CD14-positive monocyte (primary cell): ENCODE data around the gene DPH7. TPM values are rescaled to one million over a fixed set of nuclear protein-coding genes. Genes with fewer than 3 reads are reported as not detected.
A peak's percentile ranks its signal among the peaks of the same experiment; 100 is the strongest.

Experiments used
- DNase-seq, 3 donors: peaks; one replicate each; pipeline ENCODE4 v3.0.0-alpha.2; 2011 to 2022
- H2AFZ ChIP-seq: 2 replicates; pipeline ENCODE4 v1.6.0; 2012; ENCODE audit warnings: mild to moderate bottlenecking, low read depth, low read length, inconsistent platforms; ENCODE audit not compliant: insufficient read depth, poor library complexity, severe bottlenecking
- H3K27ac ChIP-seq, 2 donors: 1 replicate in 1 of 2; 2 replicates in 1 of 2; pipeline ENCODE4 v1.5.1; 2012 to 2013; ENCODE audit warnings: low read length in 2 of 2, control low read depth in 1 of 2, inconsistent platforms in 1 of 2, low read depth in 1 of 2, mild to moderate bottlenecking in 1 of 2
- H3K27me3 ChIP-seq, 2 donors: one replicate each; pipeline versions ENCODE4 v1.6.0 to v1.6.1; 2011 to 2013; ENCODE audit warnings: low read length in 2 of 2; ENCODE audit not compliant: control insufficient read depth in 2 of 2, insufficient read depth in 2 of 2
- H3K36me3 ChIP-seq, 2 donors: replicated peaks in 1 of 2; 1 replicate in 1 of 2; 2 replicates in 1 of 2; pipeline versions ENCODE4 v1.5.1 to v1.6.1; 2012 to 2013; ENCODE audit warnings: low read length in 2 of 2, control low read depth in 1 of 2, inconsistent platforms in 1 of 2, mild to moderate bottlenecking in 1 of 2; ENCODE audit not compliant: insufficient read depth in 2 of 2, control insufficient read depth in 1 of 2
- H3K4me1 ChIP-seq, 2 donors: 1 replicate in 1 of 2; 2 replicates in 1 of 2; pipeline versions ENCODE4 v1.5.1 to v1.6.1; 2012 to 2013; ENCODE audit warnings: low read length in 2 of 2, control low read depth in 1 of 2, inconsistent platforms in 1 of 2, mild to moderate bottlenecking in 1 of 2, moderate library complexity in 1 of 2; ENCODE audit not compliant: insufficient read depth in 2 of 2, control insufficient read depth in 1 of 2
- H3K4me2 ChIP-seq: replicated peaks from 2 replicates; pipeline ENCODE3; 2012; ENCODE audit warnings: low read length, moderate library complexity, mild to moderate bottlenecking; ENCODE audit not compliant: poor library complexity, severe bottlenecking; ENCODE audit errors: extremely low read depth
- H3K4me3 ChIP-seq, 3 experiments: fragments of 200-600 bp in 1 of 3; sonication (generic) in 1 of 3; replicated peaks in 1 of 3; 1 replicate in 2 of 3; 2 replicates in 1 of 3; pipeline ENCODE4 v1.5.1; 2011 to 2013; ENCODE audit warnings: low read length in 3 of 3, mild to moderate bottlenecking in 3 of 3, control low read depth in 2 of 3, low read depth in 2 of 3, inconsistent platforms in 1 of 3, moderate library complexity in 1 of 3
- H3K79me2 ChIP-seq: 2 replicates; pipeline ENCODE4 v1.6.0; 2012; ENCODE audit warnings: mild to moderate bottlenecking, control low read depth, inconsistent platforms, low read length, moderate library complexity; ENCODE audit not compliant: insufficient read depth
- H3K9ac ChIP-seq: 2 replicates; pipeline ENCODE4 v1.6.0; 2017; ENCODE audit warnings: low read length, mild to moderate bottlenecking; ENCODE audit not compliant: insufficient read depth, poor library complexity, severe bottlenecking
- H3K9me3 ChIP-seq, 2 donors: replicated peaks in 1 of 2; 1 replicate in 1 of 2; 2 replicates in 1 of 2; pipeline versions ENCODE4 v1.5.1 to v1.6.1; 2012 to 2013; ENCODE audit warnings: low read length in 2 of 2, control low read depth in 1 of 2; ENCODE audit not compliant: control insufficient read depth in 1 of 2, insufficient read depth in 1 of 2
- H4K20me1 ChIP-seq: 2 replicates; pipeline ENCODE4 v1.6.0; 2012; ENCODE audit warnings: mild to moderate bottlenecking, low read length, control low read depth, moderate library complexity; ENCODE audit not compliant: insufficient read depth
- H3K27ac Mint-ChIP-seq, 7 donors: one replicate each; pipeline ENCODE4 v1.8.0; 2020; ENCODE audit warnings: mild to moderate bottlenecking in 7 of 7, mixed read lengths in 7 of 7, moderate library complexity in 6 of 7, inconsistent platforms in 2 of 7
- H3K27me3 Mint-ChIP-seq, 3 donors: one replicate each; pipeline ENCODE4 v1.8.0; 2021 to 2022; ENCODE audit warnings: low read depth in 3 of 3, mild to moderate bottlenecking in 3 of 3, mixed read lengths in 3 of 3, moderate library complexity in 3 of 3, inconsistent platforms in 1 of 3
- H3K36me3 Mint-ChIP-seq, 2 donors: one replicate each; pipeline ENCODE4 v1.8.0; 2020; ENCODE audit warnings: mixed read lengths in 2 of 2, inconsistent platforms in 1 of 2, mild to moderate bottlenecking in 1 of 2
- H3K4me1 Mint-ChIP-seq: one replicate; pipeline ENCODE4 v1.8.0; 2020; ENCODE audit warnings: mild to moderate bottlenecking, mixed read lengths
- H3K4me3 Mint-ChIP-seq, 2 donors: one replicate each; pipeline ENCODE4 v1.8.0; 2020; ENCODE audit warnings: mild to moderate bottlenecking in 2 of 2, mixed read lengths in 2 of 2, moderate library complexity in 1 of 2
- H3K9me3 Mint-ChIP-seq, 7 donors: one replicate each; pipeline ENCODE4 v1.8.0; 2020 to 2022; ENCODE audit warnings: mixed read lengths in 7 of 7, mild to moderate bottlenecking in 6 of 7, moderate library complexity in 6 of 7, inconsistent platforms in 2 of 7
- CTCF ChIP-seq: fragments of 200-600 bp; IDR thresholded peaks from one replicate; pipeline ENCODE4 v1.8.0; 2022; ENCODE audit warnings: antibody characterized with exemption, mild to moderate bottlenecking
- WGBS: methylation state at CpG from one replicate; pipeline ENCODE4 v1.1.5; 2013; ENCODE audit warnings: missing lambda C conversion rate; ENCODE audit not compliant: insufficient coverage; 5-methylcytosine and 5-hydroxymethylcytosine counted together
- intact Hi-C, 2 donors: fragments of 100-400 bp; cut with micrococcal nuclease; formaldehyde crosslinking; loops; one replicate each; pipeline versions ENCODE4 v1.15.0 to v1.15.1; 2023
- polyA plus RNA-seq, 3 donors: library from polyadenylated mRNA; depleted of rRNA in 1 of 3; unstranded in 2 of 3; stranded (reverse) in 1 of 3; fragments of 300-500 nt in 2 of 3; fragments of >200 nt in 1 of 3; fragmentation: Illumina TruSeq in 2 of 3; gene quantifications; 1 replicate in 2 of 3; 2 replicates in 1 of 3; pipeline ENCODE4 v1.2.3, GENCODE V29; 2012 to 2021

Gene DPH7
- polyA plus RNA-seq, 3 donors = 13.1 to 45.6 (median 14.2) TPM

DNA sequence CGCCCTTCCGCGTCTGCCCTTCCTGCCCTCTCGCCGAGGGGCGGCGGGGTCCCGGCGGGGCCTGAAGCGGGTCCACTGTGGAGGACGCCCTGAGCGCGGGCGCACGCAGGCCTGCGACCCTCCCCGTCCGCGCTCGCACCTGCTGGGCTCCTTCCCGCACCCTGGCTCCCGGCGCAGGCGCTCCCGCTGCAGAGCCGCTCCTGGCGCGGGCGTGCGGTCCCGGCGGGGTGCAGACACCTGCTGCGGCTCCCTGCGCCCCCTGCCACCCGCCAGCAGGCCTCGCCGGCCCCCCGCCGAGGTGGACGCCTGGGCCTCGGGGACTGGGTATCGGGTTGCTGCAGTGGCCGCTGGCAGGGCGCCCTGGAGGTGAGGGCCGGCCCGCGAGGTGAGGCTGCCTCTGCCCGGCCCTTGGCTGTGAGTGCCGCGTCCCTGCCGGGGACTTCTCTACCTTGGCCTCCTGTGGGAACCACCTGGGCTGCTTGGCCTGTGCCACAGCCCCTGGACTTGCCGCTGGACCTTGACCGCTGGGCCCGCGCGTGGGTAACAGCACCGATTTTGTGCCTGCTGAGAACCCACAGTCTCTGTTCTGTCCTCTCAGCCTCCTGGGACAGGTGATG, 27.4 kb upstream of the DPH7 start:
- H2AFZ ChIP-seq = peak overlapping the region; percentile 57
- H3K9me3 Mint-ChIP-seq = no peaks in the 10 kb centered on the region
- H3K4me3 ChIP-seq = peak overlapping the region; percentile 41 to 93 (median 74)
- no peaks in the 10 kb centered on the region for H3K36me3 ChIP-seq
- peak overlapping the region; percentile 80 to 82 for H3K27ac ChIP-seq
- 3% methylated on average over 57 of the region's 57 CpGs for WGBS
- H3K4me3 Mint-ChIP-seq = peak overlapping the region; percentile 86 to 96
- H3K4me2 ChIP-seq = peak overlapping the region; percentile 99
- DNase-seq = no peak
- peaks cover 43% of the 10 kb centered on the region for H4K20me1 ChIP-seq
- H3K9me3 ChIP-seq = no peaks in the 10 kb centered on the region
- H3K79me2 ChIP-seq = peaks cover 51% of the 10 kb centered on the region
- peaks cover 4 to 13% of the 10 kb centered on the region in 2 donors for H3K36me3 Mint-ChIP-seq
- peaks cover 69% of the 10 kb centered on the region for H3K4me1 Mint-ChIP-seq
- intact Hi-C loops = loop anchor here (1.0 to 10.0 kb wide), 4 partner anchors 12 to 141 kb away; partner anchors contain the start of genes MRPL41 (in 1 of the 2) and PNPLA7 (in 1 of the 2)
- peaks cover 67 to 69% of the 10 kb centered on the region in 2 donors for H3K4me1 ChIP-seq
- no peaks in the 10 kb centered on the region for H3K27me3 ChIP-seq
- peak overlapping the region; percentile 69 to 95 (median 89) for H3K27ac Mint-ChIP-seq
- peak overlapping the region; percentile 79 for H3K9ac ChIP-seq
- peaks cover 0 to 10% (median 6%) of the 10 kb centered on the region in 3 donors for H3K27me3 Mint-ChIP-seq
- TF ChIP-seq CTCF = no peak

DNA sequence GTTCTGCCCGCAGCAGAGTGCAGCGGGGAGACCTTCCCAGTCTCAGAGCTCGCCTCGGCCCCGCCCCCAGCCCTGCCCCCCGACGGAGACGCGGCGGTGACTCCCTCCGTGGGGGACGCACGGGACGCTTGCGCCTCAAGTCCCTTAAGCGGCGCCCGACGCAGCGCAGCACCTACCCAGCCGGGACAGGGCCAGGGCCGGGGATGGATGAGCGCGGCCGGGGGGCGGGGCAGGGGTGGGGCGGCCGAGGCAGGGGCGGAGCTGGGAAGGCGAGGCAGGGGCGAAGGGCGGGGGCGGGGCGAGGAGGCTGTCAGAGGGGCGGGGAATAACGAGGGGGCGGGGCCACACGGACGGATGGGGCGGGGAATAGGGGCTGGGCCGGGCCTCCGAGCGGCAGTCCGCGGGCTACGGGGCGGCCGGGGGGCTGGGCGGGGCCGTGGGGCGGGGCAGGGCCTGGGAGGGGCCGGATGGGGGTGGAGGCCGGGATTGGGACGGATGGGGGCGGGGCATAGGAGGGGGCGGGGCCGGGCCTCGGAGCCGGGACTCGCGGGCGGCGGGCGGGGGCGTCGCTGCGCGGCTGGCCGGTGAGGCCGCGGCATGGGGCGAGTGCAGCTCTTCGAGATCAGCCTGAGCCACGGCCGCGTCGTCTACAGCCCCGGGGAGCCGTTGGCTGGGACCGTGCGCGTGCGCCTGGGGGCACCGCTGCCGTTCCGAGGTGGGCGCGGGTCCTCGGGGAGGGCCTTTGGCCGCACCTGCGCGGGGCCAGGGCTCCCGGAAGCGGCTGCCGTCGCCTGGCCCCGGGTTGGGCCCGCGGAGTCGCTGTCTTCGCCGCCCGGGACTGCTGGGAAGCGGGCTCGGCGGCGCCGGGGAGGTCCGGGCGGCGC, 26.6 kb upstream of the DPH7 start, which contains the start of gene ARRDC1:
Gene ARRDC1 (plus strand): TSS at position 566 of the 884 bp plus-strand sequence. CDS start 32 bp downstream, at position 598.
- Histone ChIP-seq H3K4me3 (peak within 1 kb of the TSS; percentile 41 to 93 (median 74)), H3K27ac (peak within 1 kb of the TSS; percentile 80 to 82), H2AFZ (peak within 1 kb of the TSS; percentile 57), H3K9me3 (no peaks in the 10 kb centered on the region), H4K20me1 (peaks cover 38% of the 10 kb centered on the region), H3K79me2 (peaks cover 44% of the 10 kb centered on the region), H3K27me3 (no peaks in the 10 kb centered on the region), H3K4me1 (peaks cover 62 to 64% of the 10 kb centered on the region in 2 donors), H3K36me3 (no peaks in the 10 kb centered on the region), H3K4me2 (peak within 1 kb of the TSS; percentile 99), H3K9ac (peak within 1 kb of the TSS; percentile 79)
- intact Hi-C loops = loop anchor here (1.0 to 10.0 kb wide), 5 partner anchors 13 to 141 kb away; partner anchors contain the start of genes MRPL41 (in 1 of the 2), PNPLA7 (in 1 of the 2) and ZMYND19 (in 1 of the 2)
- peaks cover 4 to 10% of the 10 kb centered on the region in 2 donors for H3K36me3 Mint-ChIP-seq
- H3K4me3 Mint-ChIP-seq = peak within 1 kb of the TSS; percentile 86 to 96
- under 1% methylated on average over 63 of the region's 111 CpGs for WGBS
- H3K4me1 Mint-ChIP-seq = peaks cover 68% of the 10 kb centered on the region
- H3K27me3 Mint-ChIP-seq = peaks cover 0 to 10% (median 6%) of the 10 kb centered on the region in 3 donors
- DNase-seq = peak; percentile 88 to 96 (median 94)
- no peak for TF ChIP-seq CTCF
- no peaks in the 10 kb centered on the region for H3K9me3 Mint-ChIP-seq
- peak within 1 kb of the TSS; percentile 69 to 95 (median 91) for H3K27ac Mint-ChIP-seq
